Fibroblast of lung (primary cell): ENCODE data around the gene KHK. TPM values are rescaled to one million over a fixed set of nuclear protein-coding genes. Genes with fewer than 3 reads are reported as not detected.

Source experiments
- DNase-seq, 2 donors: peaks; one replicate each; pipeline versions ENCODE4 v3.0.0 to v3.0.0-alpha.2; 2010; ENCODE audit warnings: low read depth in 2 of 2
- H2AFZ ChIP-seq: 2 replicates; pipeline ENCODE4 v1.5.1; 2012; ENCODE audit warnings: low read length, control low read depth, inconsistent platforms
- H3K27ac ChIP-seq: 2 replicates; pipeline ENCODE4 v1.5.1; 2011; ENCODE audit warnings: low read length, control low read depth; ENCODE audit not compliant: insufficient read depth
- H3K27me3 ChIP-seq: 2 replicates; pipeline ENCODE4 v1.5.1; 2011; ENCODE audit warnings: mild to moderate bottlenecking, low read length; ENCODE audit not compliant: control insufficient read depth, insufficient read depth
- H3K36me3 ChIP-seq: 2 replicates; pipeline ENCODE4 v1.5.1; 2011; ENCODE audit warnings: low read length; ENCODE audit not compliant: control insufficient read depth, insufficient read depth
- H3K4me1 ChIP-seq: 2 replicates; pipeline ENCODE4 v1.5.1; 2011; ENCODE audit warnings: low read length; ENCODE audit not compliant: control insufficient read depth, insufficient read depth; ENCODE audit errors: extremely low read depth
- H3K4me2 ChIP-seq: 2 replicates; pipeline ENCODE4 v1.5.1; 2011; ENCODE audit warnings: low read length, control low read depth; ENCODE audit not compliant: insufficient read depth; ENCODE audit errors: extremely low read depth
- H3K4me3 ChIP-seq, 4 experiments: fragments of 200-600 bp in 1 of 4; sonication (generic) in 1 of 4; replicated peaks in 1 of 4; 2 replicates each; pipeline ENCODE4 v1.5.1; 2011 to 2016; ENCODE audit warnings: low read length in 4 of 4, low read depth in 3 of 4, mild to moderate bottlenecking in 3 of 4, control low read depth in 2 of 4, inconsistent platforms in 1 of 4, mixed read lengths in 1 of 4; ENCODE audit not compliant: insufficient read depth in 1 of 4; ENCODE audit errors: control extremely low read depth in 1 of 4
- H3K79me2 ChIP-seq: 2 replicates; pipeline ENCODE4 v1.5.1; 2012; ENCODE audit warnings: mild to moderate bottlenecking, low read length, inconsistent platforms; ENCODE audit not compliant: control insufficient read depth, insufficient read depth
- H3K9ac ChIP-seq: 2 replicates; pipeline ENCODE4 v1.5.1; 2011; ENCODE audit warnings: mild to moderate bottlenecking, low read length, control low read depth; ENCODE audit not compliant: insufficient read depth
- H3K9me3 ChIP-seq: 2 replicates; pipeline ENCODE4 v1.5.1; 2012; ENCODE audit warnings: low read depth, low read length; ENCODE audit not compliant: control insufficient read depth, insufficient read depth
- H4K20me1 ChIP-seq: 2 replicates; pipeline ENCODE4 v1.5.1; 2011; ENCODE audit warnings: low read length; ENCODE audit not compliant: control insufficient read depth, insufficient read depth; ENCODE audit errors: extremely low read depth
- CTCF ChIP-seq, 2 donors: IDR thresholded peaks in 1 of 2; conservative IDR thresholded peaks in 1 of 2; 1 replicate in 1 of 2; 2 replicates in 1 of 2; pipeline ENCODE4 v1.5.1; 2011 to 2012; ENCODE audit warnings: low read length in 2 of 2, control low read depth in 1 of 2, inconsistent platforms in 1 of 2, low read depth in 1 of 2, mild to moderate bottlenecking in 1 of 2
- EZH2 ChIP-seq: IDR thresholded peaks from 2 replicates; pipeline ENCODE4 v1.5.1; 2012; ENCODE audit warnings: low read length, control low read depth, mild to moderate bottlenecking; ENCODE audit errors: missing control alignments
- polyA plus RNA-seq, 2 donors: library from polyadenylated mRNA; depleted of rRNA in 1 of 2; stranded (reverse) in 1 of 2; unstranded in 1 of 2; fragments of >200 nt; gene quantifications; 2 replicates each; pipeline ENCODE4 v1.2.1, GENCODE V29; 2011 to 2012; ENCODE audit warnings: missing spikeins in 1 of 2
- total RNA-seq: library from RNA; depleted of rRNA; stranded (reverse); fragments of >200 nt; gene quantifications from 2 replicates; pipeline ENCODE4 v1.2.1, GENCODE V29; 2014

The KHK gene
- total and polyA plus RNA-seq, 2 donors (not counting 1 experiment from before 2014, with no cell fraction given), result 0.17 to 1.3 TPM

GRCh38 chr2:27079233-27080139, 7.1 kb upstream of the KHK start:
- Histone ChIP-seq H3K79me2 (peaks cover 30% of the 10 kb centered on the region), H3K4me1 (peaks cover 26% of the 10 kb centered on the region), H3K4me3 (peak overlapping the region; percentile 84 to 97 (median 89)), H3K27ac (peak overlapping the region; percentile 94), H2AFZ (no peak overlapping the region), H3K9ac (peak overlapping the region; percentile 86), H4K20me1 (no peaks in the 10 kb centered on the region), H3K4me2 (peak overlapping the region; percentile 99), H3K27me3 (no peaks in the 10 kb centered on the region), H3K36me3 (peaks cover 18% of the 10 kb centered on the region), H3K9me3 (no peaks in the 10 kb centered on the region)
- no peak for TF ChIP-seq CTCF (conservative IDR thresholded peaks at IDR 0.05 in 1 of 2, IDR thresholded peaks at IDR 0.05 in 1 of 2; ENCODE audit: low read depth in 1 of 2, low read length in 2 of 2)
- no peak for TF ChIP-seq EZH2
- DNase-seq, result peak in 1 of 2 donors; percentile 24

GRCh38 chr2:27080140-27080469, 6.5 kb upstream of the KHK start:
- Histone ChIP-seq H3K27ac (peak overlapping the region; percentile 94), H2AFZ (no peak overlapping the region)
- DNase-seq, result no peak

More at GRCh38 chr2:27080140-27080469, 6.5 kb upstream of the KHK start:
- Histone ChIP-seq H3K27me3 (no peaks in the 10 kb centered on the region), H3K4me2 (peak overlapping the region; percentile 99), H3K36me3 (peaks cover 18% of the 10 kb centered on the region), H4K20me1 (no peaks in the 10 kb centered on the region), H3K4me3 (peak overlapping the region; percentile 84 to 97 (median 89)), H3K79me2 (peaks cover 30% of the 10 kb centered on the region), H3K4me1 (peaks cover 20% of the 10 kb centered on the region), H3K9ac (peak overlapping the region; percentile 44), H3K9me3 (no peaks in the 10 kb centered on the region)
- TF ChIP-seq CTCF (conservative IDR thresholded peaks at IDR 0.05 in 1 of 2, IDR thresholded peaks at IDR 0.05 in 1 of 2; ENCODE audit: low read depth in 1 of 2, low read length in 2 of 2), result no peak
- TF ChIP-seq EZH2, result no peak
